Measurements from ENCODE around the gene SAMD5.

Gene SAMD5

GRCh38 chr6:147582991-147583390, 74.5 kb downstream of the SAMD5 start:
- no peak for DNase-seq (ENCODE audit: low spot score)
- TF ChIP-seq CTCF (IDR thresholded peaks at IDR 0.05; ENCODE audit: extremely low read depth, missing control alignments): no peak

GRCh38 chr6:147585256-147585655, 76.8 kb downstream of the SAMD5 start:
- no peak for DNase-seq (ENCODE audit: low spot score)
- TF ChIP-seq CTCF (IDR thresholded peaks at IDR 0.05; ENCODE audit: extremely low read depth, missing control alignments): no peak

- no peak for TF ChIP-seq CTCF (IDR thresholded peaks at IDR 0.05; ENCODE audit: extremely low read depth, missing control alignments)
- DNase-seq (ENCODE audit: low spot score): no peak
Observed at GRCh38 chr6:147586044-147586443, 77.6 kb downstream of the SAMD5 start.

GRCh38 chr6:147587907-147588306, 79.4 kb downstream of the SAMD5 start:
- no peak for DNase-seq (ENCODE audit: low spot score)
- TF ChIP-seq CTCF (IDR thresholded peaks at IDR 0.05; ENCODE audit: extremely low read depth, missing control alignments): no peak

GRCh38 chr6:147588469-147588868, 80.0 kb downstream of the SAMD5 start:
- TF ChIP-seq CTCF (IDR thresholded peaks at IDR 0.05; ENCODE audit: extremely low read depth, missing control alignments): no peak
- no peak for DNase-seq (ENCODE audit: low spot score)

- no peak for TF ChIP-seq CTCF (IDR thresholded peaks at IDR 0.05; ENCODE audit: extremely low read depth, missing control alignments)
- no peak for DNase-seq (ENCODE audit: low spot score)
Observed at GRCh38 chr6:147589739-147590250, 81.3 kb downstream of the SAMD5 start.

GRCh38 chr6:147595961-147596360, 87.5 kb downstream of the SAMD5 start:
- no peak for DNase-seq (ENCODE audit: low spot score)
- no peak for TF ChIP-seq CTCF (IDR thresholded peaks at IDR 0.05; ENCODE audit: extremely low read depth, missing control alignments)
